Spinal cord (tissue), 10 donors: ENCODE data around the gene CLDN18. TPM values are rescaled to one million over a fixed set of nuclear protein-coding genes. Genes with fewer than 3 reads are reported as not detected.

Source experiments
- DNase-seq, 6 donors: peaks; one replicate each; pipeline versions ENCODE4 v3.0.0 to v3.0.0-alpha.2; 2013 to 2015; ENCODE audit warnings: low spot score in 6 of 6, low read depth in 4 of 6
- H3K27ac ChIP-seq: one replicate; pipeline ENCODE4 v1.5.1; 2013; ENCODE audit warnings: low read depth, low read length, control low read depth
- H3K27me3 ChIP-seq: one replicate; pipeline ENCODE4 v1.6.1; 2013; ENCODE audit warnings: low read length; ENCODE audit not compliant: control insufficient read depth, insufficient read depth
- H3K36me3 ChIP-seq: one replicate; pipeline ENCODE4 v1.6.1; 2013; ENCODE audit warnings: low read length; ENCODE audit not compliant: control insufficient read depth, insufficient read depth
- H3K4me1 ChIP-seq: one replicate; pipeline ENCODE4 v1.6.1; 2013; ENCODE audit warnings: low read length; ENCODE audit not compliant: control insufficient read depth, insufficient read depth
- H3K4me3 ChIP-seq: one replicate; pipeline ENCODE4 v1.5.1; 2013; ENCODE audit warnings: low read depth, low read length, control low read depth
- H3K9me3 ChIP-seq: one replicate; pipeline ENCODE4 v1.6.1; 2013; ENCODE audit warnings: low read length; ENCODE audit not compliant: control insufficient read depth, insufficient read depth
- WGBS: methylation state at CpG from one replicate; pipeline ENCODE4 v1.1.5; 2013; ENCODE audit warnings: missing lambda C conversion rate; ENCODE audit not compliant: insufficient coverage; 5-methylcytosine and 5-hydroxymethylcytosine counted together
- polyA plus RNA-seq, 2 donors: library from polyadenylated mRNA; unstranded; fragments of 120-200 nt; gene quantifications; one replicate each; pipeline ENCODE4 v1.2.1, GENCODE V29; 2013; ENCODE audit not compliant: insufficient read length in 2 of 2
- total RNA-seq, 2 donors: library from RNA; depleted of rRNA in 1 of 2; stranded (reverse); fragments of 120-200 nt in 1 of 2; fragments of >200 nt in 1 of 2; gene quantifications; one replicate each; pipeline versions ENCODE4 v1.2.3 to v1.2.4, GENCODE V29; 2013 to 2014
- donor health status: healthy.

CLDN18 gene
- total and polyA plus RNA-seq, 4 donors: 0.20 to 1.3 (median 0.44) TPM; not detected in 1

- no CpG with 5 or more reads among the region's 4 CpGs for WGBS
- no peak for DNase-seq
- no peak overlapping the region for H3K27ac ChIP-seq
- no peaks in the 10 kb centered on the region for H3K9me3 ChIP-seq
- no peaks in the 10 kb centered on the region for H3K4me1 ChIP-seq
- no peak overlapping the region for H3K4me3 ChIP-seq
- no peaks in the 10 kb centered on the region for H3K27me3 ChIP-seq
- no peaks in the 10 kb centered on the region for H3K36me3 ChIP-seq
Measured at GRCh38 chr3:138038725-138039462, 28.9 kb downstream of the CLDN18 start.

- no peaks in the 10 kb centered on the region for H3K36me3 ChIP-seq
- H3K4me3 ChIP-seq: no peak overlapping the region
- DNase-seq: no peak
Measured at GRCh38 chr3:138042043-138042442, 32.1 kb downstream of the CLDN18 start.

GRCh38 chr3:138043266-138044029 is 33.5 kb downstream of the CLDN18 start:
- H3K36me3 ChIP-seq: no peaks in the 10 kb centered on the region
- no peak overlapping the region for H3K4me3 ChIP-seq
- no peak for DNase-seq
- H3K9me3 ChIP-seq: no peaks in the 10 kb centered on the region
- WGBS: 100% methylated on average over 2 of the region's 3 CpGs
- no peaks in the 10 kb centered on the region for H3K27me3 ChIP-seq
- no peak overlapping the region for H3K27ac ChIP-seq
- H3K4me1 ChIP-seq: no peaks in the 10 kb centered on the region

More at GRCh38 chr3:138042043-138042442, 32.1 kb downstream of the CLDN18 start:
- H3K9me3 ChIP-seq: no peaks in the 10 kb centered on the region
- 80% methylated on average over 1 of the region's 2 CpGs for WGBS
- H3K4me1 ChIP-seq: no peaks in the 10 kb centered on the region
- H3K27me3 ChIP-seq: no peaks in the 10 kb centered on the region
- no peak overlapping the region for H3K27ac ChIP-seq

- Histone ChIP-seq H3K27ac (no peak overlapping the region), H3K4me3 (no peak overlapping the region), H3K9me3 (no peaks in the 10 kb centered on the region), H3K4me1 (no peaks in the 10 kb centered on the region), H3K27me3 (no peaks in the 10 kb centered on the region), H3K36me3 (peaks cover 1% of the 10 kb centered on the region)
- DNase-seq: no peak
- WGBS: 96% methylated on average over 3 of the region's 3 CpGs
Measured at GRCh38 chr3:138046085-138046484, 36.1 kb downstream of the CLDN18 start.

GRCh38 chr3:138046955-138047354 is 37.0 kb downstream of the CLDN18 start:
- H3K9me3 ChIP-seq: no peaks in the 10 kb centered on the region
- no peak for DNase-seq
- H3K27ac ChIP-seq: no peak overlapping the region
- H3K4me1 ChIP-seq: no peaks in the 10 kb centered on the region
- H3K36me3 ChIP-seq: peaks cover 4% of the 10 kb centered on the region
- 60% methylated on average over 1 of the region's 3 CpGs for WGBS
- H3K27me3 ChIP-seq: no peaks in the 10 kb centered on the region
- H3K4me3 ChIP-seq: no peak overlapping the region

- 21% methylated on average over 3 of the region's 5 CpGs for WGBS
- Histone ChIP-seq H3K36me3 (peaks cover 4% of the 10 kb centered on the region), H3K27me3 (no peaks in the 10 kb centered on the region), H3K27ac (no peak overlapping the region), H3K4me3 (no peak overlapping the region), H3K4me1 (no peaks in the 10 kb centered on the region), H3K9me3 (no peaks in the 10 kb centered on the region)
- DNase-seq: peak in 1 of 6 donors; percentile 38
Measured at GRCh38 chr3:138047596-138048158, 37.7 kb downstream of the CLDN18 start.

- Histone ChIP-seq H3K27ac (no peak overlapping the region), H3K4me1 (no peaks in the 10 kb centered on the region), H3K36me3 (peaks cover 4% of the 10 kb centered on the region), H3K27me3 (no peaks in the 10 kb centered on the region), H3K9me3 (no peaks in the 10 kb centered on the region), H3K4me3 (no peak overlapping the region)
- DNase-seq: no peak
- 92% methylated on average over 8 of the region's 9 CpGs for WGBS
Measured at GRCh38 chr3:138049157-138049919, 39.4 kb downstream of the CLDN18 start.

- no peaks in the 10 kb centered on the region for H3K27me3 ChIP-seq
- H3K4me1 ChIP-seq: no peaks in the 10 kb centered on the region
- WGBS: 33% methylated on average over 5 of the region's 8 CpGs
- H3K4me3 ChIP-seq: no peak overlapping the region
- H3K27ac ChIP-seq: no peak overlapping the region
- H3K36me3 ChIP-seq: peaks cover 4% of the 10 kb centered on the region
- peak in 5 of 6 donors; percentile 10 to 82 (median 36) for DNase-seq
- no peaks in the 10 kb centered on the region for H3K9me3 ChIP-seq
Measured at GRCh38 chr3:138051947-138052802, 42.2 kb downstream of the CLDN18 start.
